UCSD-AML1 (cell line): ENCODE measurements around the gene GNAT3.

Experiments
- DNase-seq: peaks from one replicate; lab custom pipeline; 2025; ENCODE audit not compliant: unreplicated experiment; lab: John Stamatoyannopoulos, UW

The GNAT3 gene

GRCh38 chr7:80420876-80421275 lies 91.0 kb downstream of the GNAT3 start:
- DNase-seq: no peak

GRCh38 chr7:80417211-80417793 lies 94.6 kb downstream of the GNAT3 start:
- no peak for DNase-seq

GRCh38 chr7:80415522-80415921 lies 96.3 kb downstream of the GNAT3 start:
- no peak for DNase-seq

- DNase-seq: no peak
Observed at GRCh38 chr7:80415114-80415513, 96.8 kb downstream of the GNAT3 start.

- no peak for DNase-seq
Observed at GRCh38 chr7:80414331-80414730, 97.5 kb downstream of the GNAT3 start.

GRCh38 chr7:80413383-80413945 lies 98.4 kb downstream of the GNAT3 start:
- DNase-seq: no peak

- no peak for DNase-seq
Observed at GRCh38 chr7:80412842-80413241, 99.0 kb downstream of the GNAT3 start.

GRCh38 chr7:80411621-80412020 lies 100.2 kb downstream of the GNAT3 start:
- DNase-seq: no peak

GRCh38 chr7:80410081-80410480 lies 101.8 kb downstream of the GNAT3 start:
- no peak for DNase-seq
